Kidney capillary endothelial cell (primary cell): ENCODE data around the gene ATG7.
"Not testable (repeated sequence)": the region's sequence is repeated elsewhere in the genome, so short reads cannot be mapped to it uniquely, and the experiment has no call there.

Experiments used
- DNase-seq: peaks from one replicate; pipeline ENCODE4 v3.0.0-alpha.2; 2018; ENCODE audit warnings: low spot score

Gene ATG7

DNA sequence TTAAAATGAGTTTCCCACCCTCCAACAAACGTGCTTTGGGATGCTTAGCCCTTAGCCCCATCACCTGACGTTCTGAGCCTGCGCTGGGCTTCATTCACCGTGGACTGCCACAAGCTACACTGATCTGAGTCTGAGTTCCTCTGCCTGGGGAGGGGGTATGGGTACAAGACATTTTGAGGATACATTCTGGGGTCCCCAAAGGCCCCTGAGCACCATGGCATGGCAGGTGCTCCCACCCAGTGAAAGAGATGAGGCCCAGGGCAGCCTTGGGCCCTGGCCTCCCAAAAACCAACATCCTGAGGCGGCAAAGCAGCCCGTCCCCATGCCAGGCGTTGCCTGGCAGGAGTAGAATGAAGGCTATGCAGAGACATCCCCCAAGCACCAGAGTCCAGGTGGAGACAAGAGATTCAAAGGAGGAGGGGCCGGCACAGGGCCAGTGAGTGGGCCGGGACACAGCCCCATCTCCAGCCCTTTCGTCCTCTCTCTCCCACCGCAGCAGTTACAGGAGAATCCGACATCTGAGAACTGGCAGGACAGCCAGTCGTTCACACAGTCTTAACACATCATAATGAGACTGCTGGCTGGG lies 297.1 kb downstream of the ATG7 start:
- no peak for DNase-seq

DNA sequence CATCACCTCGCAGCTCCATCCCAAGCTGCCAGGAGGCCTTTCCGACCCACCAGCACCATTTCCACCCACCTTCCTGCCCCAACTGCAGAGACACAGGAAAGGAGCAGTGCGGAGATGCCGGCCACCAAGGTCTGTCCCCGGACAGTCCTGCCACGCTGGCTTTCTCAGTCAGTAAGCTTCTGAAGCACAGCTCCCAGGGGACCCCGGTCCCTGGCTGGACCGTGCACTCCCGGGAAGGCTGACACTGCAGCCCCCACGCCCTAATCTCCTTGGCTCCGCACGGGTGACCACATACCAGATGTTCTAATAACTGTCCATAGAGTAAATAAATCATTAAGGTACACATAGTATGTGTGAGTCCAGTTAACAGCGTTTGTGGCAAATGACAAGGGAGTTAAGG lies 298.1 kb downstream of the ATG7 start:
- DNase-seq: no peak

DNA sequence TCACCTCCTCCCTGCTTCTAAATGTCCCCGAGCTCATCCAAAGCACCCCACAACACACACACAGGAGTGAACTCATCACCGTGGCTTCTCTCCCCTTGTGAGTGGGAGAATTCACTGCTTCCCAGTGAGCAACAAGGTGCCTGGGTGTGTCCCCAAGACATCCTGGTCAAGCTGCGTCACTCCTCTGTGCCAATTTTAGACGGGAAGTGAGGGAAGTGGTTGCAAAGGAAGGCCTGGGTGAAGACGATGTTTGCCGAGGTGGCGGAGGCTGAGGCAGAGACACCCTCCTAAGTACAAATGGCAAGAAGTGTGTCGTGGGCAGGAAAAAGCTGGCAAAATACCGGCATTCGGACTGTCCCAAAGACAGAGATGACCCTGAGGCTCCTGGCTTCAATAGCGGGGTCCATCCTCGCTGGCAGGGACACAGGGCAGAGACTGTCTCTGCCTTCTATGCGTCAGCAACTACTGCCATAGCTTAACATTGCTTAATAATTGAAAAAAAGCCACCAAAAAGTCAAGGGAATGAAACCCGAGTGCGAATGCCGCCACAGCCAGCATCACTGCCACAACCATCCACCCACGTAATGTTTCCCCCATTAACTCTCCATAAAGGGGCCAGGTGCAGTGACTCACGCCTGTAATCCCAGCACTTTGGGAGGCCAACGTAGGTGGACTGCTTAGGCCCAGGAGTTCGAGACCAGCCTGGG lies 298.7 kb downstream of the ATG7 start:
- peak; percentile 78 for DNase-seq

DNA sequence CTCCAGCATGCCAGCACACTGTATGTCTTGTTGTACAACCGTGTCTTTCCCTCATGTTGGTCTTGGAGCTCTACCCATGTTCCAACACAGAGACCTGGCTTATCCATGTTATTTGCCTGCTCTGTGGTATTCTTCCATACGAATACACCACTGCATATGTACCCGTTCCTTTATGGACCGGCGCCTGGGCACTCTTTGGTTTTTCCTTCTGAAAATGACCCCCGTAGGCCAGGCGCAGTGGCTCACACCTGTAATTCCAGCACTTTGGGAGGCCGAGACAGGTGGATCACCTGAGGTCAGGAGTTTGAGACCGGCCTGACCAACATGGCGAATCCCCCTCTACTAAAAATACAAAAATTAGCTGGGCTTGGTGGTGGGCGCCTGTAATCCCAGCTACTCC lies 300.5 kb downstream of the ATG7 start:
- not testable (repeated sequence) for DNase-seq

DNA sequence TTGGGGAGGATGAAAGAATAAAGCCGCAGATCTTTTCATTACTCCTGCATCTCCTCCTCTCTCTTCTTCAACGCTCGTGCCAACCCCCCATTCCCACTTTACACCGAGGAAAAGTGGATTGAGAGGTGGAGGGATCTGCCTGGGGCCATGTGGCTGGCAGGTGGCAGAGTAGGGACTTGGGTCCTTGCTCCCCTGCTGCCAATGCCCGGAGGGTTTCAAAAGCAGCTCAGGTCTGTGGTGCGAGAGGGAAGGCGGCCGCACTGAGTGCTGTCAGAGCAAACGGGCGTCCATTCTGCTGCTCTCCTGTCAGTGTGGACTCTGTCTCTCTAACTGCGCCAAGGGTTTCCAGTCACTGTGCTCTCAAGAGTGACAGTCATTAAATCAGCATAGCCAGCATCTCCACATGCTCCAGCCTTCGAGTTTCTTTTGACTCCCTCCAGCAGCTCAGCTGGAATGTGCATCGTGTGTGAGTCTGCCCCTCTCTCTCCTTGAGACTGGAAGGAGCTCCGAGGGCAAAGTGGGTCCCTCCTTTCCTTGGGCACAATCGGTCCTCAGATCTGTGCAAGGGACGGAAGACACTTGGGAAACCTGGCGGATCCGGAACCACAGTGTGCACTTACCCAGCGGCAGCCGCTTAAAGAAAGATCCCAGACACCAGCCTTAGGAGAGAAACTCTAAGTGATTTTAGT lies 302.9 kb downstream of the ATG7 start:
- no peak for DNase-seq

DNA sequence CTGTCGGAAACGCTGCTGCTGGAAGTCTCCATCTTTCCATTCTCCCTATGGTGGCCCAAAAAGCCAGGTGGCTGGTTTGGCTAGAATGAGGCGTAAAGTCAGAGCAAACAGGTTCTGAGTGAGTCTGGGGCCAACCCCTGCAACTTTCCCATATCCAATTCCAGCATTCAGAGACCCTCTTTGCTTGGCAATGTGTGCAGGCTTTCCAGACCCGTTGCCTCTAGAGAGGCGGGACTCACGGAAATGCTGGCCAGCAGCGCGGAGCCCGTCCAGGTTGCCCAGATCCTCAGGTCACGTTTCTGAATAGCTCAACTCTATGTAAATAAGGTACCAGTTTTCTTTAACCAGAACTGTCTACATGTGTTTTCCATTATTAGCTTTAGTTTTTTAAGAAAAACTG lies 303.5 kb downstream of the ATG7 start:
- DNase-seq: no peak

DNA sequence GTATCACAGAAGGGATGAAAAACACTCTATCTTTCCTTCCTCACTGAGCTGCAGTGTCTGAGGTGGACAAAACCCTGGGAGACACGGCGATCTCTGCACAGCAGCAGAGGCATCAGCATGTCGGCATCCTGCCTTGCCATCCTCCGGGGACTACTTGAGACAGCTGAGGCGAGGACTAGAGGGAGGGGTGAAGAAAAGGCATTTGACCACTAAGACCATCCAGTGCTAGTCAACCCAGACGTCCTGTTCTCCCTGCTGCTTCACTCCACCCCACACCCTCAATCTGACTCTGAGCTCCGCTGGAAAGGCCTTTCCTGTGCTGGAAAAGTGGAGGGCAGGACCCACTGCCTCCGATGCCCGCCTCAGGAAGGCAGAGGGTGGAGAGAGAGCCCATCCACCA lies 304.3 kb downstream of the ATG7 start:
- no peak for DNase-seq

DNA sequence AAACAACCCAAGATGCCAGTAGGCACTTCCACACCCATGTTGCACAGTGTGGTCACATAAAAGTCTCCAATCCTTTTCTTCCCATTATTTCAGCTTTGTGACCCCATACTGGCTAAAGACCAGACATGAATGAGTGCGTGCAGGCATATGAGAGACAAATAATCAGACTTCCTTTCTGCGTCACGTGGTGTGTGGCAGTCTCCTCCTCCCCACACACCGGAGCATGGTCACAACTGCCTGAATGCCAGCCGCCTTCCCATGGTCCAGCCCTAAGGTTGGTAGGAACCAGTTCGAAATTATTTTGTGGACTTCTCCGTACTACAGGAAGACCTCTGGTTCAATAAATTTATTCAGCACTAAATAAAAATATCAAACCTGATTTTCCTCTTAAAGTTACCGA lies 306.0 kb downstream of the ATG7 start:
- no peak for DNase-seq

DNA sequence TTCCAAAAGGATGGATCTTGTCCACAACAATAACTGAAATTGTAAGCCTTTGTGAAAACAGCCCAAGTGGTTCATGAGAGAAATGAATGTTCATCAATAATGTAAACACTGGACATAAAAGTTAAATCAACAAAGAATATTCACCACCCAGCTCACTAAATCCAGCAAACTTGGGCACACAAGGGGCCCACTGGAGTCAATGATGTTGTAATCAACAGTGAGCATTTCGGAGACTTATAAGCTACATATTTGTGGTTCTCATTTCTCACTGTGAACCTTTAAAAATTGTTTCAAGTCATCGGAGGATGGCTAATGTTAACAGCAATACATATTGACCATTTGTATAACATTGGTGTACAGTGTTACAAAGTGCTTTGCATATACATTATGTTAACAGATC lies 308.4 kb downstream of the ATG7 start:
- no peak for DNase-seq

DNA sequence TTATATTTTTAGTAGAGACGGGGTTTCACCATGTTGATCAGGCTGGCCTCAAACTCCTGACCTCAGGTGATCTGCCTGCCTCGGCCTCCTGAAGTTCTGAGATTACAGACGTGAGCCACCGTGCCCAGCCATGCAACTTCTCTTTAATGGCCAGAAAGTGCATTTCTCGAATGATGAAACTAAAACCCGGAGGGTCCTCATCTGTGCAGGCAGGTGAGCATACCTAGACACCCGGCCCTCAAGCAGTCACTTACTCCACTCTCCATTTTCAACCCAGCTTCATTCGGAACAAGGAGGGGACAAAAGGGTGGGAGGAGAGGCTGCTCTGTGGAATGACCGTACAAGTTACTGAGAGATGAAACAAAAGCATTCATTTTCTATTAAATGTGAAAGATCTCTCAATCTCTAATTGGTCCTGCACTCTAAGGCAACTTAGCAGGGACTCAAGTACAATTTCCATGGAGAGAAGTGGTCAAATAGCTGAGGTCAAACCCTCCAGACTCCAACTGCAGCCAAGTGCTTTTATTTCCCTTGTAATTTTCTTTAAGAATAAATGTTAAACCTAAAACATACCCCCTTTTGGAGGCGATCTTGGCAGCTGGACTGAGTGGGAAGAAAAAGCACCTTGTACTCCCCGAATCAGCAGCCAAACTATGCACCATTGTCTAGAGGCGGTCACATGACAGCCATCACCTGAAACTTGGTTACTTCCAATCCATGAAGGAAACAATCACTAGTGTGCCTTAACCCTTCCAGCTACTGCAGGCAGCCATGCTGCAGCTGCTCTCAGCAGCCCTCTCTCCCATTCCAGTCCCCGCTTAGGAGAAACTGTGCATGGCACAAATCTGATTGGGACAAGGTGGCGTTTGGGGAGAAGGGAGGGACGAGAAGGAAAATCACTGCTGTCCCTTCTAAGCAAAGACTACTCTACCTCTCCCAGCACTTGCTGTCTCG lies 309.3 kb downstream of the ATG7 start:
- DNase-seq: no peak

DNA sequence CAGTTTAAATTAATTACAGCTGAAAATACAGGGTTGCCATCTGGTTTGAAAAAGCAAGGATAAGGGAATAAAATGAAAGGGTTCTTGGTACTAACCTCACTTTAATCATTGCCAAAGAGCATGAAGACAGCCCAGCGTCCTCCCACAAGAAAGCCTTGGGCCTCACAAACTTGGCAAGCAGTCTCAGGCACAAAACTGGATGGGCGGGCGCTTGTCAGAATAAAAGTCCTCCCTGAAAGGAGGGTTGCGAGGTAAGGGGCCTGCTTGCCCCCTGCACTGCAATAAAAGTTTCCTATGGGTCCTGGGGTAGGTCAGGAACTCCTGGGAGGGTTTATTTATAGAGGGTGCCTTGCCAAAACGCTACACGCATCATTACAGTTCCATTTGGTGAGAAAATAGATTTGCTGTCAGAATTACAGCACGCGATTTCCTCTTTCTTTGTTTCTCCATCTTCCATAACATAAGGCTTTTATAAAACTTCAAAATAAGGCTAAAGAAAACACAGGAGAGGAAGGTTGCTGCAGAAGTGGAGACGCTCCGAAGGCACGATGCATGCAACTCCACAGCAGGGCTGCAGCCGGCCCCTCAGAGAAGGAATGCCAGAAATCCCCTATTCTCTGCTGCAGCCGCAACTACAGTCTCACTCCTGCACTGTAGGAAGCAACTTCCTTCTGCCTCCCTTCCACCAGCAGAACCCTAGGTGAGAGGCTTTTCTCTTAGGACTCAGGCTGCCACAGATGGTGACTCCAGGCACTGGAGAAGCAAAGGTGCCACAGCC lies 310.2 kb downstream of the ATG7 start:
- no peak for DNase-seq

DNA sequence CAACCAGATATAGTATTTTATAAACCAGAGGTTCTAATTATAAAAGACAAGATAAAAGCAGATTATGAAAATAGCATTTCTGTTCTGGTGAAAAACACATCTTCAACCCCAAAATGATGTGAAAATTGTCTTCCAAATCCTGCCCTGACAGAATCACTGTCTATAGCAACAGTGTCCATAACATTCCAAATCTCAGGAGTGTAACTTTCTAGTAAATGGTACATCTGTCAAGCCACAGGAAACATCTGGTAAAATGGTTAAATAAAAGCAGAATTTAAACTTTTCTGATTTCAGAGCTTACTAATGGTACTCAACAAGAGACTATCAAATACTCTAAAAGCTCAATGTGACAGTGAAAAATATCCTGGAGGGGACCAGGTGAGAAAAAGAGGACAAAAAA lies 311.0 kb downstream of the ATG7 start:
- DNase-seq: no peak

DNA sequence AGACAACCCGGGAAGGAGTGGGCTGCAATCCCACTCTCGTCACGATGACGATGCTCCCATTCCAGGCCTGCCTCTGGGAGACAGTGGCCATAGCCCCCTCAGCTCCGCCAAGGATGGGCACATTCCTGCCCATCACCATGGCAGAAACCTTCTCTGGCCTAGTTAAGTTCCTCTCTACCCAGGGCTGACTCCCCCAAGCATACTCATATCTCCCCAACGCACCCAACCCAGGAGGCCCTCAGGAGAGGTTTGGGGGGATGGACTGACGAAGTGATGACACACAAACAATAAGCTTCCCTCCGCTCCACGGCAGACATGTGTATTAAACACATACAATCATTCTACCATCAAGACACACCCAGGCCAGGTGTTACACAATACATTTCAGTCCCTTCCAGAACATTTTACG lies 311.4 kb downstream of the ATG7 start:
- no peak for DNase-seq

DNA sequence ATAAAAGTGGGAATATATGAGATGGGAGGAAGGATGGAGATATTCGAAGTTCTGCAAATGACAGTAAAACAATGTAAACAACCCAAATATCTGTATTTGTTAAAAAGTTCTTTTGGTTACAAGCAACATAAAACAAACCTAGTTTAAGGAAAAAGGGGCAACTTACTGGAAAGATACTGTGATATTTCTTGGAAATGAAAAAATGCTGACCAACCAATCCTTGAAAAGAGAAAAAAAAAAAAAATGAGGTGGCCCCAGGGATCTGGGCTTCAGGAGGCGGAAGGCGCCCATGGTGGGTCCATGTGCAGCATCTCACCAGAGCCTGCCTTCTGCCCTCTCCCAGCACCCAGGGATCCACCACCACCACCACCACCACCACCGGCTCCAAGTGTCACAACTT lies 312.4 kb downstream of the ATG7 start:
- DNase-seq: no peak

DNA sequence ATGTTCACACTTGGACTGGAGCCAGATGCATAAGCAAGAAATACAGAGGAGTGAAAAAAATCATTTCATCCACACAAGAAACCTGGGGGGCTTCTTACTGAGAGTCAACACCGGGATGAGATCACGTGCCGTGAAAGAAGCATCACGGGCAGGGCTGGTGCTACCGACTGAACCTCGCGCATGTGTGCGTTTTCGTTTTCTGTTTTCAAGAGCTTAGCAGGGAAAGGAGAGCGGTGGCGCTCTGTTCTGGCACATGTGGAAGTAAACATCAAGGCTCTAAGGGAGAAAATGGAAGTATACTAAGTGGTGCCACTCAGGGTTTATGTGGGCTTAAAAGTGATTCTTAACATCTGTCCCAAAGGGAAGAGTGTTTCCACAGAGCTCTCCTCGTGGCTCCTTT lies 315.6 kb downstream of the ATG7 start:
- no peak for DNase-seq

DNA sequence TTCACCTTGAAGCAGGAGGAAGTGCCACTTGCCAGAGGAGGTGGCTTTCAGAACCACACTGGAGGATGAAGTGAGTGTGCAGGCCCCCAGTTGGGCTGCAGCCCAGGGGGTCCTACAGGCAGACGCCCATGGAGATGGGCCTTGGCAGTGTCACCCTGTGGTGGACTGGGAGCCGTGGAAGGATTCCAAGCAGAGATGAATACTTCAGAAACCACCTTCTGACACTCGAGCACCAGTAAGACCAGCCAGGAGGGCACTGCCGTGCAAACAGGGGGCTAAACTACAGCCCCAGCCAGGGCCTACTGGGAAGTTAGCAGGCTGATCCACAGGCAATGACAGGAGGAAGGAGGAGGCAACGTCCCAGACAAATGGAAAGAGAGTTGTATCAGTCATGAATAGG lies 316.1 kb downstream of the ATG7 start:
- no peak for DNase-seq

DNA sequence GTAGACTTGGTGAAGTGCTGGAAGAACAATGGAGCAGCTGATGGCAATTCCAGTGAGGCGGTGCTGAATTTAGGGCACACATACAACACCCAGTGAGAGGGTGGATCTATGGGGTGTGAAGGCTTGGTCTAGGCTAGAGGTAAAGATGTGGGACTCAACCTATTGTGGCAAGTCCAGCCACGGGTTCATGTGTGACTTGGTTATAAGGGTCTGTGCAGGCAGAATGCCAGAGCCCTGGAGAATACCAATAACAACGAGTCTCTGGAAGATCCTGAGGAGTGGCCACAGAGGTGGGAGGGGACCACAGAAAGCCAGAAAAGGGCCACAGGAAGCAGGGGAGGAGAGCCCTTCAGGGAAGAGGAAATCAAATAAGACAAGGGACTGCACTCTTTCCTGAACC lies 316.6 kb downstream of the ATG7 start:
- no peak for DNase-seq

DNA sequence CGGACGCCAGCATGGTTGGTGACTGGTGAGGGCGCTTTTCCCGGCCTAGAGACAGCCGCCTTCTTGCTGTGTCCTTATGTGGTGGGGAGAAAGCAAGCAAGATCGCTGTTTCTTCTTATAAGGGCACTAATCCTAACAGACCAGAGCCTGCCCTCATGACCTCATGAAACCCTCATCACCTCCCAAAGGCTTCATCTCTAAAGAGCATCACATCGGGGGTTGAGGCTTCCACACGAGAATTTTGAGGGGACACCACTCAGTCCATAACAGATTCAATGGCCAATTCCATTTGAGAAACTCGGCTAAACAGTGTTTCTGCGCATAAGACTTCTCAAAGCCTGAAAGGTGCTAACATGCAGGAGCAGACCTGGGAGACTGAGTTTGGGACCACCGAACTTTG lies 317.5 kb downstream of the ATG7 start:
- DNase-seq: no peak

DNA sequence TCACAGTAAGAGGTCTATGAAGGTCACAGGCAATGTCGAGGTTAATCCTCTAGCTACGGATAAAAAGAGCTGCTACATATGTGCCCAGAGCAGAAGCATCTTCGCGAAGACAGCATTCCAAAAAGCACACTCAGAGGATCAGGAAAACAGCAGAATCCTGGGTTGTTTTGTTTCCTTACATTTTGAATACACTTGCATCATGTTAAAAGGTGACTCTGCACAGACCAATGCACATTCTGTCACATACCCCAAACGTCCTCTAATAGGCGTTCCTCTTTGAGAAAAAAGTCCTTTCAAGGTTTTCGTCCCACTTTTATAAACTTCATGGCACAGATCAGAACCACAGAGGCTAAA lies 318.8 kb downstream of the ATG7 start:
- no peak for DNase-seq

DNA sequence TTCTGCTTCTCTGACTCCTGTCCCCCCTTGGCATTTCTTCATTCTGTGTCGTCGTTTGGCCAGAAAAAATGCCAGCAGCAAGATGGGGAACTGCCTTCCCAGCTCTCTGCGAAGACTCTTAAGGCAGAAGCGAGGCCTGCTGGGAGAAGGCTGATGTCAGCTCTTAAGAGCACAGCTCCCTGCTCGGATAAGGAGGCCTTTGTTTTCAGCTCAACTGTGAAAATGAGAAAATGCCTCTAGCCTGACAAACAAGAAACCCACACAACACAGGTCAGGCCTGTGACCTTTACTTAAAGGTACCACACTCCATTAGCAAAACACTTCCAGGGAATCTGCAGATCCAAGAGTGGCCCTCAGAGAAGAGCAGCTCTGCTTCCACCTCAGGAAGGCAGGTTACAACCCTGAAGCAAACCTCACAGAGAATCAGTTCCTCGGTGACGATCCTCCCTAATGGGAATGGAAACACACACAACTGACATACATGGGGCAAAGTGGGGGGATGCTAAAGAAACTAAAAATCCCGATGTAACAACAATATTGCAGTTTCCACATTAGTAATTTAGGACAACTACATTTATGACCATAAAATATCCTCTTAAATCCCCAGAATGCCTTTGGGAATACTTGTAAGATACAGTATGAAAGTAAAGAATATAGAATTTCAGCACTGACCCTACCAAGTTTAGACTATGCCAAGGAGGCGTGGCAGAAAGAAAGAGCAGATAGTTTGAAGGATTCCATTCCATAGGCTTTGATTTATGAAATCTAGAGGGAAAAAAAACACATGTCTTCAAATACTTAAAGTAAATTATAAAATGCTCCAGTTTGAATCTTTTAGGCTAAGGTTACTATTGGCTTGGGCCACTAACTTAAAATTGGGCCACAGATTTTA lies 319.4 kb downstream of the ATG7 start:
- DNase-seq: no peak
